GM20431 (cell line): ENCODE data around the gene XAGE3.
"Not testable (repeated sequence)": the region's sequence is repeated elsewhere in the genome, so short reads cannot be mapped to it uniquely, and the experiment has no call there.

ENCODE experiments used
- in situ Hi-C: fragments of 300-500 bp; cut with MseI, MboI; formaldehyde crosslinking; loops from one replicate; pipeline ENCODE4 v1.15.0; 2020; ENCODE audit warnings: low sequenced_read_pairs; ENCODE audit not compliant: unreplicated experiment

XAGE3 gene

DNA sequence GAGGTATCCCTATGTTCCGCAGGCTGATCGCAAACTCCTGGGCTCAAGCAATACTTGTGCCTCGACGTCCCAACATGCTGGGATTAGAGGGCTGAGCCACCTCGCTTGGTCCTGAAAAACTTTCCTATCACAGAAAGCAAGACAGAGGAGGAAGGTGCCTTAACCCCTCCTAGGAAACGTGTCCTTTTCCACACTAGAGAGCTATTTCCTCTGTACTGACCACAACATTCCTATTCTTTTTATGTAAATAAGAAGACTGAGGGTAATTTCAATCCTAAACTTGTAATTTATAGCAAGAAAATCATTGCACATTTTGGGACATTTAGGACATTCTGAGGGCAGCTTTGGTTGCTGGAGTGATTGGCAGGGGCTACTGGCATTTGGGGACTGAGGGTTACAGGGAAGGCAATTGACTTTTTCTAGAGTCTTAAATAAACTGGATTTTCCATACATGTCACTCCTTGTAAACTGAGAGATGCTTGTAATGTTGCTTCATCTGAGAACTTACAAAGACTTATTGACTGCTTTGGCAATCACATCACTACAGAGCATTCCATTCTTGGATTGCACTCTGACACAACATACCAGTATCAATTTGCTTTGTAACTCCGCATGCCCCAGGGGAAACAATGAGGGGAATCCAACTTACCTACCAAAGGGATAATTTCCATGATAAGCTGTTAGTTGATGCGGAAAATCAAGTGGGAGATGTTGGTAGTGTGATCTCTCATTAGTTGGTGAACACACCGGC is 15.6 kb downstream of the XAGE3 start:
- in situ Hi-C loops: no loop called here

DNA sequence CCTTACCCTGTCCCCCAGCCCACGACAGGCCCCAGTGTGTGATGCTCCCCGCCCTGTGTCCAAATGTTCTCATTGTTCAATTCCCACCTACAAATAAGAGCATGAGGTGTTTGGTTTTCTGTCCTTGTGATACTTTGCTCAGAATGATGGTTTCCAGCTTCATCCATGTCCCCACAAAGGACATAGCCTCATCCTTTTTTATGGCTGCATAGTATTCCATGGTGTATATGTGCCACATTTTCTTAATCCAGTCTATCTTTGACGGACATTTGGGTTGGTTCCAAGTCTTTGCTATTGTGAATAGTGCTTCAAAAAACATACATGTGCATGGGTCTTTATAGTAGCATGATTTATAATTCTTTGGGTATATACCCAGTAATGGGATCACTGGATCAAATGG is 24.3 kb downstream of the XAGE3 start:
- in situ Hi-C loops: not testable (repeated sequence)

DNA sequence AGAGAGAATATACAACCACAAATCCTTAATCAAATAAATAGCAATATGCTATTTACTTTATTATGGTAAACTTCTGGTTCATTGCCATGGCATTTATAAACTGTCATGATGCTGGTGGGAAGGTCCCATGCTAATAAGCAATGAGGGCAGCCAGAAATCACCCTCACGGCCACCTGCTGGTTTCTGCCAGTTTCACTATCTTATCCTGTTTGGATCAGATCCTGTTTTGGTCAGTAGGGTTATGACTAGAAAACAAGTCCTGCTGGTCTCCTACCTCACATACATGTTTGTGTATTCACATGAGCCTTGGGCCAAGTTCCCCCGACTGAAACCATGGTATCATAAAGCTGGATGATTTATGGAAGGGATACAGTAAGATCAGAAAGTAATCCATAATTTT is 28.7 kb downstream of the XAGE3 start:
- in situ Hi-C loops: no loop called here

DNA sequence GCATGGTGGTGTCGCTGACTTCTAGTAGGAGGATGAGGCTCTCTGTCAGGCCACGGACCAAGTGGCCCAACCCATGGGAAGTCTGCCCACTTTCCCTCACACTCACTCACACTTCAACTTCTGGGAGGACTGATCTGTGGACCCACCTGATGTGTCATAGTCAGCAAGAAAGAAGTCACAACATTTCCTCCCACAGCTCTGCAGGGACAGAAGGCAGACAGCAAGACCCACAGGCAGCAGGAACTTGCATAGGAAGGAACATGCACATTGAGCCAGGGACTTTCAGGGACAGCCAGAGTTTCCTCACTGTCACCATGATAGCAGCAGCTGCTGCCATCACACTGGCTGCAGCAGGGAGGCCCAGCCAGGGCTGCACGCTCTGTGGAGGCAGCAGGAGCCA is 37.3 kb downstream of the XAGE3 start:
- in situ Hi-C loops: no loop called here

DNA sequence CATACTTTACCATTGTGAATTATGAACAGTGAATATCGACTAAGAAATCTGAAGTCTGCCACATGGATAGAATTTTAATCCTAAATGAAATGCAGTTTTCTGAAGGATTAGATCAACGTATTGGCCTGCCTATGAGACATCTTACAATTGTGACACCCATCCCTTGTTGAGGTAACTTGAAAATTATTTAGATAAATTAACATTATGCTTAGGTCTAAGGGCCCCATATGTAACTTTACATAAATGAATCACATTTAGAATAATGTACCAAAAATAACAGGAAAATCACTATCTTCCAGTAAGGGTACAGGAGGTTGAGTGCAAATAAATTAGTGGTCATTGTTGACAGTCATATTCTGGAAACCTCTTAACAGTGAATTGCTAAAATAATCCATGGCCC is 43.3 kb downstream of the XAGE3 start:
- in situ Hi-C loops: no loop called here

DNA sequence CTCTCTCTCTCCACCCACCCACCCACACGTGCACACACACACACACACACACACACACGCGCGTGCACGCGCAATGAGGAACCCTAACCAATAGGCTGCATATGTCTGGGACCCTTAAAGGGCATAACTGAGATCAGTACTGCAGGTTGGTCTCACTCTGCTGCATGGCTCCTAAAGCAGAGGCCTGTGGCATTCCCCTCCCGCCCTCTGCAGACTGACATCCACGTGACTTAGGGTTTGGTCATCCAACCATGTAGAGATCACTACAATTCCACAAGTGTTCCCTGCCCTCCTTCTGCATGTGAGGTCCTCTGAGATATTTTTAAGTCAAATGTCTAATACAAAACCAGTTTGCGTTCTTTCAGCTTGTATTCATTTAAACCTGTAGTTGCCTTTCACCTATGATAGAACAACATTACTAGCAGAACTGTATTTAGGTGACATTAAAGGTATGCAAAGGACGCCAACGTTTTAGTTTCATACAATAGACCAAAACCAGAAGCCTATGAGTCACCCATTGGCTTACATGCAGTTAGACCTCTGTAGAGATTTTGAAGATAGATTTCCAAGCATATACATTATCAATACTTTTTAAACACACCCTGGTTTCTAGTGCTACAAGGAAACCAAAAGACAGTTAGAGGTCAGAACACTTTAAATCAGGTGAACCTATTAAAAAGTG is 46.7 kb downstream of the XAGE3 start:
- in situ Hi-C loops: no loop called here

DNA sequence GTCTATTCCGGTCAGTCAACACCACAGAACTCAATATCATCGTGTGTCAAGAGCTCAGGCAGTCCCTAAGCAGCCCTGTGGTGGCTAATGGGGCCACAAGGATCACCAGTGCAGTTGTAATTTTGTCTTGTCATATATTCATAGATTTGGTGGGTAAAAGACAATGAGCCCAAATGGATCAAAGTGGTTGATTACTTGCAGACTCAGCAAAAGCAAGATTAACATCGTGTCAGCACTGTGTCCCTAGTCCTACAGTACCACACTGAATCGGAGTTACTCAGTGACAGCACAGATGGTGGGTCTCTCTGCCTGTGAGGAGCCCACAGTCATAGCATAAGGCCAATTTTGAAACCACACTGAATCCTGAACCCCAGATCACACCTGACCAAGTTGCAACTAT is 48.1 kb downstream of the XAGE3 start:
- in situ Hi-C loops: no loop called here
